Muscle layer of duodenum (tissue), 2 donors: ENCODE measurements around the gene EVI2A.
"Not testable (repeated sequence)": the region's sequence is repeated elsewhere in the genome, so short reads cannot be mapped to it uniquely, and the experiment has no call there.

Source experiments
- H3K27ac ChIP-seq: one replicate; pipeline ENCODE4 v1.7.0; 2013; ENCODE audit warnings: mild to moderate bottlenecking, low read length
- H3K27me3 ChIP-seq: one replicate; pipeline ENCODE4 v1.7.0; 2013; ENCODE audit warnings: low read depth, mild to moderate bottlenecking, control low read depth, low read length
- H3K36me3 ChIP-seq, 2 donors: one replicate each; pipeline ENCODE4 v1.7.0; 2013; ENCODE audit warnings: low read length in 2 of 2, control low read depth in 1 of 2, mild to moderate bottlenecking in 1 of 2; ENCODE audit not compliant: insufficient read depth in 2 of 2, control insufficient read depth in 1 of 2
- H3K4me1 ChIP-seq, 2 donors: one replicate each; pipeline ENCODE4 v1.7.0; 2013; ENCODE audit warnings: low read length in 2 of 2, mild to moderate bottlenecking in 2 of 2, control low read depth in 1 of 2, moderate library complexity in 1 of 2; ENCODE audit not compliant: insufficient read depth in 2 of 2, control insufficient read depth in 1 of 2
- H3K4me3 ChIP-seq, 2 donors: one replicate each; pipeline ENCODE4 v1.7.0; 2013; ENCODE audit warnings: low read length in 2 of 2, low read depth in 1 of 2, mild to moderate bottlenecking in 1 of 2
- H3K9me3 ChIP-seq, 2 donors: one replicate each; pipeline ENCODE4 v1.7.0; 2013; ENCODE audit warnings: low read length in 2 of 2, control low read depth in 1 of 2, mild to moderate bottlenecking in 1 of 2; ENCODE audit not compliant: control insufficient read depth in 1 of 2
- donor health status: healthy.

EVI2A gene

DNA sequence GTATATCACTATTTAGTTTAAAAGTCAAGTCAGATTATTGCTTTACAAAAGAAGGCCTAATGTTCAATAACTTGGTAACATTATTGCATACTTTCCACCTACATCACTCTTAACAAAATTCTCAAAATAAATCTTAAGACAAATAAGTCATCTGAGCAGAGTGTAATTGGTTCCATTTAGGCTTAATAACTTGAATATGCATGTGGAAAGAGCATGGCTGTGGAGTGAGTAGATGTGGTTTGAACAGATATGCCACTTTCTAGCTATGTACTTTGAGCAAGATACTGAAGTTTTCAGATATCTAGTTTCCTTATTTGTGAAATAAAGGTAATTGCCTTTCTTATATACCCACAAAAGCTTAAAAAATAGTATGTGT, 6.7 kb upstream of the EVI2A start:
- H3K36me3 ChIP-seq = peaks cover 6 to 32% of the 10 kb centered on the region in 2 donors
- no peak overlapping the region for H3K27ac ChIP-seq
- no peaks in the 10 kb centered on the region for H3K9me3 ChIP-seq
- no peaks in the 10 kb centered on the region for H3K27me3 ChIP-seq
- H3K4me1 ChIP-seq = no peaks in the 10 kb centered on the region
- H3K4me3 ChIP-seq = no peak overlapping the region

DNA sequence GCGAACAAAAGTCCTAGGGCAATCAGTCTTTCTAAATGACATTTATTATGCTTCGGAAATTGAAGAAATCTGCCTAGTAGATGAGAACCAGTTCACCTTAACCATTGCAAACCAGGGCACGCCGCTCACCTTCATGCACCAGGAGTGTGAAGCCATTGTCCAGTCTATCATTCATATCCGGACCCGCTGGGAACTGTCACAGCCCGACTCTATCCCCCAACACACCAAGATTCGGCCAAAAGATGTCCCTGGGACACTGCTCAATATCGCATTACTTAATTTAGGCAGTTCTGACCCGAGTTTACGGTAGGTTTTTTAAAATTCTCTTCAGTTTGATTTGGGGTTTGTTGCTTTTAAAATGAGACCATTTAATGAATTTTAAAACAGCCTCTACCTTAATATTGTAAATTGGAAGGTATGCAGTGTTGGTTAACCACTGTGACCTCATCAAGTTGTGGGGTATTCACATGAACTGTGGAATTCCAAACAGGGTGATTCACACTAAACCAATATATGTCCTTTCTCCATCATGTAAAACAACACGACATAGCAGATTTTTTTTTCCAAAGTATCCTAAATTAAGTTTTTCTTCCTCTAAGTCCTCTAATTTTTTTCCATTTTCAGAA, 6.2 kb upstream of the EVI2A start:
- Histone ChIP-seq H3K4me1 (no peaks in the 10 kb centered on the region), H3K9me3 (no peaks in the 10 kb centered on the region), H3K36me3 (peaks cover 6 to 32% of the 10 kb centered on the region in 2 donors), H3K27me3 (no peaks in the 10 kb centered on the region), H3K4me3 (no peak overlapping the region), H3K27ac (no peak overlapping the region)

DNA sequence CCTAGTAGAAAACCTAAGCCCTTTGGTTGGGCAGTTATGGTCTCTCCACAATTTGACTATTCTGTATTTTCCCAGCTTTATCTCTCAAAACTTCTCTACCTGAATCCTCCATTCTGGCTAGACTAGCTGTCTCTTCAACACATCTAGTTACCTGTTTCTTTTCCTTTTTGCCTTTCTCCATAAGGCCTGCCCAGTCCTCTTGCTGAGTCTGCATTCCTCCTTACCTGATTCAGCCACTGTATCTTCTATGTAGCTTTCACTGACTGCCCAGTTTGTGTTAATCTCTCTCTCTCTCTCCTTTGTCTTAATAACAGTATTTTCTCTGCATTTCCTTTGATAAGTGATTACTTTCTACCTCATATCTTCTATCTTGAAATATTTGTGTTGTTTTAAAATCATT, 2.1 kb upstream of the EVI2A start:
- H3K27ac ChIP-seq = no peak overlapping the region
- H3K4me3 ChIP-seq = no peak overlapping the region
- no peaks in the 10 kb centered on the region for H3K27me3 ChIP-seq
- H3K4me1 ChIP-seq = no peaks in the 10 kb centered on the region
- peaks cover 6 to 32% of the 10 kb centered on the region in 2 donors for H3K36me3 ChIP-seq
- H3K9me3 ChIP-seq = no peaks in the 10 kb centered on the region

GRCh38 chr17:31321966-31322365, 544 bp upstream of the EVI2A start:
- H3K27ac ChIP-seq = no peak overlapping the region
- no peak overlapping the region for H3K4me3 ChIP-seq
- peaks cover 6 to 19% of the 10 kb centered on the region in 2 donors for H3K36me3 ChIP-seq
- no peaks in the 10 kb centered on the region for H3K4me1 ChIP-seq
- H3K27me3 ChIP-seq = no peaks in the 10 kb centered on the region
- no peaks in the 10 kb centered on the region for H3K9me3 ChIP-seq

DNA sequence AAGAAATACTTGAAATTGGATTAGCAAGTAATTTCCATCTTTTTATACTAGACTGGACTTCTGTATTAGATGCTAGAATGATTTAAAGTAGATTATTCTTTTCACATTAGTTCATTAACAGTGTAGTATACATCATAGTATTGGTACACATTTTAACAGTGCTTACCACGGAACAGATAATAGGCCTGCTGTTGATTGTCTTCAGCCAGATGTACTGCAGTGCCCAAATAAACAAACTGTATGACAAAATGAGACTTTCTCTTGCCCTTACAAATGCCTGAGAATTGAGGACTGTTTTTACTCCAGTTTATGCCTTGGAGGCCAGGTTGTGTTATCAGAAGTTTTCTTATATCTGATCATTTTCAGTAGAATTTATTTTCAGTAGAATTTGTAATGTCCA, 631 bp downstream of the EVI2A start:
- H3K4me3 ChIP-seq = peak overlapping the region; percentile 12 to 38
- peak overlapping the region; percentile 77 for H3K27ac ChIP-seq
- no peaks in the 10 kb centered on the region for H3K4me1 ChIP-seq
- H3K36me3 ChIP-seq = peaks cover 2 to 9% of the 10 kb centered on the region in 2 donors
- H3K9me3 ChIP-seq = no peaks in the 10 kb centered on the region
- H3K27me3 ChIP-seq = no peaks in the 10 kb centered on the region

- no peaks in the 10 kb centered on the region for H3K4me1 ChIP-seq
- H3K9me3 ChIP-seq = no peaks in the 10 kb centered on the region
- peak overlapping the region in 1 of 2 donors; percentile 38 for H3K4me3 ChIP-seq
- peak overlapping the region; percentile 77 for H3K27ac ChIP-seq
- no peaks in the 10 kb centered on the region for H3K27me3 ChIP-seq
- H3K36me3 ChIP-seq = peaks cover 0 to 8% of the 10 kb centered on the region in 2 donors
These were observed 1.2 kb downstream of the EVI2A start for GRCh38 chr17:31320241-31320640.

GRCh38 chr17:31318851-31319661, 2.4 kb downstream of the EVI2A start:
- no peaks in the 10 kb centered on the region for H3K4me1 ChIP-seq
- H3K27me3 ChIP-seq = no peaks in the 10 kb centered on the region
- H3K27ac ChIP-seq = peak overlapping the region; percentile 77
- H3K4me3 ChIP-seq = peak overlapping the region in 1 of 2 donors; percentile 47
- H3K36me3 ChIP-seq = peaks cover 0 to 8% of the 10 kb centered on the region in 2 donors
- H3K9me3 ChIP-seq = no peaks in the 10 kb centered on the region

DNA sequence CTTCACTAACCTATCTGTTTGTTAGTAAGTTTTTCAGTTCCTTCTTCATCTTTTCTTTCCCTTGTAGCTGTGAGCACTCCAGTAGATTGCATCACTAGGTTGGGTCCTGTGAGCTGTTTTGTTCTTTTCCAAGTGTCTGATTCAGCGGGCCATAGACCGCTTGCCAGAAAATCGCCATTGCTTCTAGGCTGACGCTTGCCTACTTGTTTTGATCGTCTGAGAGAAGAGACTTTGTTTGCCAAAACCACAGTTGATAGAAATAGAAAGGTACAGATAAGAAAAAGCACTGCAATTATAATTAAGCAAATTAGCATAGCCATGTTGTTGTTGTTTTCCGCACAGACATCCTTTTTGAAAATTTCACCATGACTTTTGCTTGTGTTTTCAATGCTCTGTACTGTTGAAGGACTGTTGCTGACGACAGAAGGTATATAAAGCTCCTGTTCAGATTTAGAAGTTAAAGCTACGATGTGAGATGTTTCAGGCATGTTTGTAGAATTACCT, 3.1 kb downstream of the EVI2A start:
- no peaks in the 10 kb centered on the region for H3K9me3 ChIP-seq
- no peaks in the 10 kb centered on the region for H3K4me1 ChIP-seq
- H3K27ac ChIP-seq = peak overlapping the region; percentile 77
- H3K36me3 ChIP-seq = peaks cover 0 to 8% of the 10 kb centered on the region in 2 donors
- H3K27me3 ChIP-seq = no peaks in the 10 kb centered on the region
- peak overlapping the region in 1 of 2 donors; percentile 47 for H3K4me3 ChIP-seq

DNA sequence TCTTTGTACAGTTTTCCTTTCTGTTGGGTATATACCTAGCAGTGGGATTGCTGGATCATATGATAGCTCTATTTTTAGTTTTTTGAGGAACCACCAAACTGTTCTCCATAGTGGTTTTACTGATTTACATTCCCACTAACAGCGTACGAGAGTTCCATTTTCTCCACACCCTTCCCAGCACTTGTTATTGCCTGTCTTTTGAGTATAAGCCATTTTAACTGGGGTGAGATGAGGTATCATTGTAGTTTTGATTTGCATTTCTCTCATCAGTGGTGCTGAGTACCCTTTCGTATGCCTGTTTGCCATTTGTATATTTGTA, 6.7 kb downstream of the EVI2A start:
- Histone ChIP-seq H3K27ac (peak overlapping the region; percentile 51), H3K4me3 (no peak overlapping the region), H3K27me3 (no peaks in the 10 kb centered on the region), H3K4me1 (no peaks in the 10 kb centered on the region), H3K36me3 (peaks cover 0 to 5% of the 10 kb centered on the region in 2 donors), H3K9me3 (no peaks in the 10 kb centered on the region)

- peak within 1 kb of the TSS; percentile 51 for H3K27ac ChIP-seq
- H3K4me1 ChIP-seq = no peaks in the 10 kb centered on the region
- H3K4me3 ChIP-seq = peak within 1 kb of the TSS in 1 of 2 donors; percentile 21
- H3K27me3 ChIP-seq = no peaks in the 10 kb centered on the region
- no peaks in the 10 kb centered on the region for H3K9me3 ChIP-seq
- H3K36me3 ChIP-seq = peaks cover 0 to 5% of the 10 kb centered on the region in 2 donors
These were observed 7.2 kb downstream of the EVI2A start, which contains the start of gene EVI2B for GRCh38 chr17:31313982-31314781. Gene EVI2B (minus strand): TSS chr17:31314054. CDS start chr17:31305609, 8,445 bp downstream.

GRCh38 chr17:31312223-31312622, 9.2 kb downstream of the EVI2A start:
- not testable (repeated sequence) for H3K4me1 ChIP-seq, H3K27ac ChIP-seq, H3K9me3 ChIP-seq, H3K27me3 ChIP-seq, H3K36me3 ChIP-seq
- H3K4me3 ChIP-seq = peak overlapping the region; percentile 4 to 45
